Skin of body (tissue), 2 donors: ENCODE results near the gene GJA8. TPM values are rescaled to one million over a fixed set of nuclear protein-coding genes. Genes with fewer than 3 reads are reported as not detected.
A peak's percentile ranks its signal among the peaks of the same experiment; 100 is the strongest.
"Not testable (repeated sequence)": the region's sequence is repeated elsewhere in the genome, so short reads cannot be mapped to it uniquely, and the experiment has no call there.

ENCODE experiments used
- DNase-seq: peaks from one replicate; lab custom pipeline; 2025; lab: John Stamatoyannopoulos, UW
- total RNA-seq: library from RNA; depleted of rRNA; stranded (reverse); fragments of >200 nt; gene quantifications from one replicate; pipeline ENCODE4 v1.2.3, GENCODE V29; 2014

GJA8 gene
- not detected for total RNA-seq

DNA sequence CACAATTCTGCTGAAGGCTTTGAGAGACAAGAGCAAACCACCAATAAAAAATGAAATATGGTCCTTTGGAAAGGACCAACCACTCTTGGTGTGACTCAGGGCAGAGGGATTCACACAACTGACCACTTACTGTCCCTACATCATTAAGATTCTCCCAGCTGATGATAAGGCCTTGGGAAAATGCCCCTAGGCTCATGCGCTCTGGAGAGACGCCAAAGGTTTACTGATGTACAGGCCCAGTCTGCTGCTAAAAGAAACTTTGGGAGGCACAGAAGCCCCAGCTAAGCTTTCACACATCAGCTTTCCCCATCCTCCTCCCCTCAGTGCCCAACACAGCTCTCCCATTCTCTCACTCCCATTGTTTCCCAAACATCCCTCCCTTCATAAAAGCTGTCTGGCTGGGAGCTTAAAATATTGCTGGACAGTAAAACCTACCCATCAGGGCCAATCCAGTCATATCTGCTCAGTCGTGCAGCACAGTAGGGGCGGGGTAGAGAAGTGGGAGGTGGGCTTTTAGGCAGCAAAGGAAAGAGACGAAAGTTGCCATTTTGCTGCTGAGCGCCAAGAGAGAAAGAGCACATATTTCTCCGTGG lies at the start of gene GJA8:
Gene GJA8, plus strand, starts transcription at position 543 of the 593 bp plus-strand sequence. CDS start 5,161 bp downstream, outside the sequence.
- DNase-seq: no peak

DNA sequence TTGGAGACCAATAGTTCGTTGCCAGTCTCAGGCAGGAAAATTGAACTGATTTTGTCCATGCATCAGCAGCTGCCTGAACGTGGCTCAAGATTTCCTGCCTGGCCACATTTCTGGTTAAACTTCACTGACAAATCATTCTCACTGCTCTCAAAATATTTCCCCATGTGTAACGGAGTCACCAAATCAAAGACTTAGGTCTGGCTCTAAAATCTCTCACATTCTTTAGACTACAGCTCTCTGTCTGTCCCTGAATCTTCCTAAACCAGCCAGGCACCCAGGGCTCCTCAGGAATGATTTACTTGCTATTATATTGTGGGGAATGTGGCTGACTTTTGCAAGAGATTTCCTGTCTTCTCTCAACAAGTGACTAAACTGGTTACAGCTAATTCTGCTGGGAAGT lies 49.2 kb upstream of the GJA8 start:
- DNase-seq: no peak

DNA sequence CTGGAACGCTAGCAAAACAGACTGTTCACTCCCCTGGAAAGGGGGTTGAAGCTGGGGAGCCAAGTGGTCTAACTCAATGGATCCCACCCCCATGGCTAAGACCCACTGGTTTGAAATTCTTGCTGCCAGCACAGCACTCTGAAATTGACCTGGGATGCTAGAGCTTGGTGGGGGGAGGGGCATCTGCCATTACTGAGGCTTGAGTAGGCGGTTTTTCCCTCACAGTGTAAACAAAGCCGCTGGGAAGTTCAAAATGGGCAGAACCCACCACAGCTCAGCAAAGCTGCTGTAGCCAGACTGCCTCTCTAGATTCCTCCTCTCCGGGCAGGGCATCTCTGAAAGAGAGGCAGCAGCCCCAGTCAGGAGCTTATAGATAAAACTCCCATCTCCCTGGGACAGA lies 47.6 kb upstream of the GJA8 start:
- not testable (repeated sequence) for DNase-seq

DNA sequence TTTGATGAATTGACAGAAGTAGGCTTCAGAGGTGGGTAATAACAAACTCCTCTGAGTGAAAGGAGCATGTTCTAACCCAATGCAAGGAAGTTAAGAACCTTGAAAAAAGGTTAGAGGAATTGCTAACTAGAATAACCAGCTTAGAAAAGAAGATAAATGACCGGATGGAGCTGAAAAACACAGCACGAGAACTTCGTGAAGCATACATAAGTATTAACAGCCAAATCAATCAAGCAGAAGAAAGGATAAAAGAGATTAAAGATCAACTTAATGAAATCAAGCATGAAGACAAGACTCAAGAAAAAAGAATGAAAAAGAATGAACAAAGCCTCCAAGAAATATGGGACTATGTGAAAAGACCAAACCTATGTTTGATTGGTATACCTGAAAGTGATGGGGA lies 46.6 kb upstream of the GJA8 start:
- DNase-seq: not testable (repeated sequence)

DNA sequence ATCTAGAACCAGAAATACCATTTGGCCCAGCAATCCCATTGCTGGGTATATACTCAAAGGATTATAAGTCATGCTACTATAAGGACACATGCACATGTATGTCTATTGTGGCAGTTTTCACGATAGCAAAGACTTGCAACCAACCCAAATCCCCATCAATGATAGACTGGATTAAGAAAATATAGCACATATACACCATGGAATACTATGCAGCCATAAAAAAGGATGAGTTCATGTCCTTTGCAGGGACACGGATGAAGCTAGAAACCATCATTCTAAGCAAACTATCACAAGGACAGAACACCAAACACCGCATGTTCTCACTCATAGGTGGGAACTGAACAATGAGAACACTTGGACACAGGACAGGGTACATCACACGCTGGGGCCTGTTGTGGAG lies 35.4 kb upstream of the GJA8 start:
- not testable (repeated sequence) for DNase-seq

DNA sequence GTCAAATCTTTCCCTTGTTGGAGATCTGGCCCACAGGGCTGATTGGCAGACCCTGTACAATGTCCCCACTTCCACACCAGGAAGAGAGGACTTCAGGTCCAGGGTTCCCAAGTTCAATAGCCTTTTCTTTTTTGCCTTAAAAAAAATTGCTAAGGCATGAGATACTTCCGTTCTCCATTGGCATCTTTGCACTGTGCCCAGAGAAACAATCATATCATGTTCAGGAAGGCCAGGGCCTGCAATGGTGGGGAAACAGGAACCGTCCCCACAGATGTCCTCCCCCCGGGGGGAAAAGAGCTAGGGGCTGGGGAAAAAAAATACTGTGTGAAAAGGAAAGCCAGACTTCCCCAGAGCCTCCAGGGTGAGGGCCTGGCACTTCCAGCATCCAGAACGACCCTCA lies 24.6 kb upstream of the GJA8 start:
- DNase-seq: no peak

DNA sequence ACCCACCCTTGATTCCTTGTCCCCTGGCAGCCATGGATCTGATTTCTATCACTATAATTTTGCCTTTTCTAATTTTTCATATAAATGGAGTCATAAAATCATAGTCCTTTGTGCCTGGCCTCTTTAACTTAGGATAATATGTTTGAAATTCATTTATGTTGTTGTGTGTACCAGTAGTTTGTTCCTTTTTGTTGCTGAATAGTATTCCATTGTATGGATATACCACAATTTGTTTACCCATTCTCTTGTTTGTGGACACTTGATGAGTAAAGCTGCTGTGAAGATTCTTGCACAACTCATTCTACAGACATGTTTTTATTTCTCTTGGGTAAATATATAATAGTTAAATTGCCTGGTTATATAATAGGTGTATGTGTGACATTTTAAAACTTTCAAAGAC lies 22.7 kb upstream of the GJA8 start:
- DNase-seq: no peak

DNA sequence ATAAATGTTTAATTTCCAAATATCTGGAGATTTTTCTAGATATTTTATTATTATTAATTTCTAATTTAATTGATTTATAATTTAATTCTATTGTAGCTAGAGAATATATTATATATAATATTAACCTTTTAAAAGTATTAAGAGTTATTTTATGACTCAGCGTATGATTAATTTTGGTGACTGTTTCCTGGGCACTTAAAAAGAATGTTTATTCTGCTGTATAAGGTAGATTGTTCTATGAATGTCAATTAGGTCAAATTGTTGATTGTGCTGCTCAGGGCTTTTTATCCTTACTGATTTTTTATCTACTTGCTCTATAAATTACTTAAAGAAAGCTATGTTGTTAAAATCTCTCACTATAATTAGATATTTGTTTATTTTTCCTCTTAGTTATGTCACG lies 20.1 kb upstream of the GJA8 start:
- no peak for DNase-seq

DNA sequence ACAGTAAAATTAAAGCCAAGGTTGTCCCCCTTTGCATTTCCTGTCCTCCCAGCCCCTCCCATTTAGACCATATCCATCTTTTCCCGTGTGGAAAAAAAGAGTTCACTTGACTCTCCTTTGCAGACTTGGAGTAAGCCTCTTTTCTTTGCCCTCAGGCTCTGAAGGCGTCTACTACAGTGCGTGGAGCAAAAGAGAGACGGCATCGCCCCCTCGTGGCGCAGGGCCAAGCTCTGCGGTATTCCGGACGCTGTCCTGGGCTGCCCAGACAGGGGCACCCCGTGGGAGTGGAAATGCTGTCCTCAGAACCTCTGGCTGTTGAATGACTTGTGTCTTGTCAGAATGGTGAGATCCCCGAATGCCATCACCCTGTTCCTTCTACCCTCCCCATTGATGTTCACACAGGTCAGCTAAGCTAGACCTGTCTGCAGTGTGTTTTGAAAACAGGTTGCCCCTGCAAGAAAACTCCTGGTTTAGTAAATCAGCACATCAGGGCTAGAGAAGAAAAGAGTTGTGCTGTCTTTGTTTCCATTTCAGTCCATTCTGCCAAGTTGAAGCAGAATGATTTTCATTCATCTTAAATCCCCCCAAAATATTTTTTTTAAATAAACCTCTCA lies 12.3 kb upstream of the GJA8 start:
- no peak for DNase-seq

DNA sequence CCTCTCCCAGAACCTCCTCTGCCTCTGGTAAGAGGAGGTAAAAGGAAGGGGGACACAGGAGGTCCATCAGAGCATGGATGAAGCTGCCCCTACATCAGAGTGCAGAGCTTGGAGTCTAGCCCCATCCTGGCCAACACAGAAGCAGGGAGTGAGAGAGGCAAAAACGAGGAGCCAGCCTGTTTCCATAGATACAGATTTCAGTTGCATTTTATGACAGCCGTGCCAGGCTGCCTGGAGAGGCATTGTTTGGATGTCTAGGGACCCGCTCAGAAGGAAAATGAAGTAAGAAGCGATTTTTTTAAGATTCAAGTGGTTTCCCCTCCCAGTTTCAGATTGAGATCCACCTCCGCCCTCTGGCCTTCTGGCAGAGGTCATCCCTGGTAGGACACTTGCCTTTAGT lies 11.5 kb upstream of the GJA8 start:
- no peak for DNase-seq

DNA sequence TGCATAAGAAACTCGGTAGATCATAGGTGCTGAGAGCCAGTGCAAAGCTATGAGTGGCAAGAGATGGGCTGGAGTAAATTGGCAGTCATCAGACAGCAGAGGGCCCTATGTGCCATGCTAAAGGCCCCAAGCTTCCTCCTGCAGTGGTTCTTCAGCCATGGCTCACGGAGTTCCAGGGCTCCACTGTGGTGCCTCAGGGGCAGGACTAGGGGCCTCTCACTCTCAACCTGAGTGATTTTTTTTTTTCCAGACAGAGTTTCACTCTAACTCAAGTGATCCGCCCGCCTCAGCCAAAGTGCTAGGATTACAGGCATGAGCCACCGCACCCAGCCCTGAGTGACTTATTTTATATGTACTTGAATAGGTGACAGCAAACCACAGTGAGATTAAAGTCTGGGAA lies 10.4 kb upstream of the GJA8 start:
- DNase-seq: no peak

DNA sequence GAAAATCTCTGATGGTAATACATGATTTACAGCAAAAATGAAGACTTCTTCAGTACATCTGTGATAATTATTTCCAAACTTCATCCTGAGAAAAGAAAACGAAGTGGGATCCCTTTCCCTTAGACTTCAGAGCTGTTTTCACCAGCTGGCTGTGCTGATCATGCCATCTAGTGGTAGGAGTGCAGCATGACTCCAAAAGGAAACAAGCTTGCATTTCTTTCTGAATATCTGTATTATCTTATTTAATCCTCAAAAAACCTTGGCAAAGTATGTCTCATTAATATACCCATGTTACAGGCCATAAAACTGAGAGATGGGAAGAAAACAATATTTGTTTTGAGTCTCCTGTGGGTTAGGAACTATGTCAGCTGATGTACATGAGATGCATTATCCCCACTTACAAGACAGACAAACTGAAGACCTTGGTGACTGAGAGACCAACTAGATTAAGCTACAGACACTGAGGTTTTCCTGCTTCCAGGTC lies 9.8 kb upstream of the GJA8 start:
- peak; percentile 68 for DNase-seq

DNA sequence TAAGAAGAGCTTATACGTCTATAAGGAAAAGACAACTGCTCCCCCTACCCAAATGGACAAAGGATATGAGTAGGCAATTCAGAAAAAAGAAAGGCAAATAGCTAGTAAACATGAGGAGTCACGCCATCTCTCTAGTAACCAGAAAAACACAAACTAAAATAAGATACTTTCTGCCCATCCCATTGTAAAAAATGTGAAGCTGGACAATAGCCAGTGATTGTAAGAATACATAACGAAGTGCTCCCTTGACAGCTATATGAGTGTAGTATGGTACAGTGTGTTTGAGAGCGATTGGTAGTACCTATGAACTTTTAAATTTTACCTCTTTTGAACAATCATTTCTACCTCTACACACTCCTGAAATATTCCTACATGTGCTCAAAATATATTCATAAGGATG lies 7.5 kb upstream of the GJA8 start:
- no peak for DNase-seq

DNA sequence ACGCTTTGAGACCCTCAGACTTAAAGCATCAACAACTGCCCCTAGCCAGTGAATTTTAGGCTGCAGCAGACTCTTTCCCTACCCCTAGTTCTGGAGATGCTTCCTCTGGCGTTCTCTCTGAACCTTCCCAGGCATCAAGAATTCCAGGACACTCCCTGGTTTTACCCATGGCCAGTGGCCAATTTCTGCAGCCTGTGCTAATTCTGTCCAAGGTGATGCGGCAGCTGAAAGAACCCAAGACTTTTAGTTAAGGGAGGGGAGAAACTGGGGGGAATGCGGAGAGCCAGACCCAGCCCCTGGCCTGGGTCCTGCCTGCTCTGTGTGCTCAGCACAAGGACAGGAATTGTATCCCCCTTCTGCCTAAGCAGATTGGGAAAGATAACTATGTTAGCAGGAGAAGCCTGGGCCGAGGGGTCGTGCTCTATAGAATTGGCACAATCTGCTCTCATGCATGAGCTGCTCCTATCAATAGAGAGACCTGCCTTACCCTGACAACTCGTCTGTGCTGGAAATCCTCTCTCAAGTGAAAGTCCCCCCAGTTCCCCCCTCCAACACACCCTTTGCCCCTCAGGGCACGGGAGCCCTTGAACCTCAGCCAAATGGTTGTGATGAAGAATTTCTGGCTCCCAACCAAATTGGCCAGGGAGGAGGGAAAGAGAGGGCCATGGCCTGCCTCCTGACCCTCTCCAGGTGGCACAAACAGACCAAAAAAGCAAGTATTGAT lies 5.4 kb upstream of the GJA8 start:
- no peak for DNase-seq

DNA sequence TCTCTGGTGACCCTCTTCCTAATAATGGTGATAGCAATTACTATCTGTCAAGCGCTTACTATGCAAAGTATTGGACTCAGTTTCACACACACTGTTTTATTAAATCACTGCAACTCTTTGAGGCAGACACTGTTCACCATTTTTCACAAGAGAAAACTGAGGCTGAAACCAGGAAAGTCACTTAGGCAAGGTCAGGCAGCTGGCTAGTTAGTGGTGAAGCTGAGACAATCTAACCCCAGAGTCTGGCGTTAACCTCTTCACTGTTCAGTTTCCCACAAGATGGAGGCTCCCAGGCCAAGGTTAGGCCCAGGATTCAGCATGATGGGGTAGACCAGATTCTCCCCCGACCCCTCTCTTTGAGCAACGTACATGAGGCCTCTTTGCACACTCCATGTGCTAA lies 4.8 kb upstream of the GJA8 start:
- no peak for DNase-seq

DNA sequence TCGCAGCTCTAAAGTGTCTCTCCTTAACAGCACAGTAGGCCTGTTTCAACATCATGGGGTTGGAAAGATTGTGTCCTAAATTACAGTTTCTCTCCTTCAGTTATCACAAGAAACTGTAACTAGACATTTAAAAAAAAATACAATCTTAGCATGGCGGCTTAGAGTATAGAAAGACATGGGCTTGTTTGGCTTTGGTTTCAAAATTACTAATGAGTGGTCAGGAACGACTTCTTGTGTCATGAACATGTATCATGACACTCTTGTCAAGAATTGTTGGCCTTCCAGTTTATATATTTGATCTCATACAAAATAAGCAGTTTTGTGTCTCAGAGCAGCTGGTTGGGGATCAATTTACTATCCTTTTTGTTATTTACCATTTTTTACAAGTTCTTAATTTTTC lies 2.1 kb downstream of the GJA8 start:
- DNase-seq: no peak

DNA sequence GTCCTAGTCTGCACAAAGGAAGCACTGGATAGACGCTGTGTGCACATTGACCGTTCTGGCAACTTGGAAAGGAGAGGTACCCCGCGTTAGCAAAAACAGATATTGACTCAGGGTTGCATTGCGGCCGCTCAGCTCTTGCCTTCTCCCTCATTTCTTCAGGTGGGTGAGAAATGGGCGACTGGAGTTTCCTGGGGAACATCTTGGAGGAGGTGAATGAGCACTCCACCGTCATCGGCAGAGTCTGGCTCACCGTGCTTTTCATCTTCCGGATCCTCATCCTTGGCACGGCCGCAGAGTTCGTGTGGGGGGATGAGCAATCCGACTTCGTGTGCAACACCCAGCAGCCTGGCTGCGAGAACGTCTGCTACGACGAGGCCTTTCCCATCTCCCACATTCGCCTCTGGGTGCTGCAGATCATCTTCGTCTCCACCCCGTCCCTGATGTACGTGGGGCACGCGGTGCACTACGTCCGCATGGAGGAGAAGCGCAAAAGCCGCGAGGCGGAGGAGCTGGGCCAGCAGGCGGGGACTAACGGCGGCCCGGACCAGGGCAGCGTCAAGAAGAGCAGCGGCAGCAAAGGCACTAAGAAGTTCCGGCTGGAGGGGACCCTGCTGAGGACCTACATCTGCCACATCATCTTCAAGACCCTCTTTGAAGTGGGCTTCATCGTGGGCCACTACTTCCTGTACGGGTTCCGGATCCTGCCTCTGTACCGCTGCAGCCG lies 5.4 kb downstream of the GJA8 start:
- no peak for DNase-seq

DNA sequence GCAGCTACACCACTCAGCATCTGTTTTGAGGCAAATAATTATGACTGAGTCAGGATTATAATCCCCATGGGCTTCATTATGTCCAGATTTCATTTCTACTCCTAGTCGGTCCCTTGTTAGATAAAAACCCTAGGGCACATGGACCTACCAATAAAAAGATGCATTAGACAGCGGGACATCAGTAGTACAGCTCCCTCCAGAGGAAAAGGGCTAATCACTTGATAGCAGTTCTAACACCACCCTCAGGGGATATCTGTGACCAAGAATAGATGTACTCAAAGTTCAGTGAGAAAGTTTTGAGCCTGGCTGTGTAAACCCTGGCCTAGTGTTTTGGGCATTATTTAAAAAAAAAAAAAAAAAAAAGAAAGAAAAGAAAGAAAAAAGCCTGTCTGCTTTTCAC lies 10.0 kb downstream of the GJA8 start:
- peak; percentile 4 for DNase-seq

DNA sequence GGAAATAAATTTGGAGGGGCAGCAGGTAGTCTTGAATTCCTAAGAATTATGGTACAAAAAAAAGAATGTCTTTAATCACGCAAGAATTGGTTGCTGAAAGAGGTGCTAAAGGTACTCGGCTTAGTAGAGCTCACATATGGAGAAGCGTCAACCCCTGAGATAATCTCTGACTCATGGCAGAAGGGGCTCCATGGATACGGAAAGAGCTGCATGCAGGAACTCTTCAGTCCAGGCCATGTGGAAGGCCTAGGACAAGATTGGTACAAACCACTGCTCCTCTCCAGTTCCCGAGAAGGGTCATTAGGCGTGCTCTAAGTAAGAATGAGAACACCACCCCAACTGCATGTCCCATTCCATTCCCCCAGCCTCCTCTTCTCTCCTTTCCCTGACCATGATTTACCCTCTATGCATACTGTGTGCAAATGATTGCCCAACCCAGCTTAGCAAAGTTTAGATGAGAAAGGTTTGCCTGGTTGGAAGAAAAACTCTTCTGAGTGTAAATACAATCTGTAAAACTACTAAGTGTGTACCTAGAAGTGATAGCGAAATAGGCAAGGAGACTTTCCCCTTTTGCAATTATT lies 10.9 kb downstream of the GJA8 start:
- no peak for DNase-seq

DNA sequence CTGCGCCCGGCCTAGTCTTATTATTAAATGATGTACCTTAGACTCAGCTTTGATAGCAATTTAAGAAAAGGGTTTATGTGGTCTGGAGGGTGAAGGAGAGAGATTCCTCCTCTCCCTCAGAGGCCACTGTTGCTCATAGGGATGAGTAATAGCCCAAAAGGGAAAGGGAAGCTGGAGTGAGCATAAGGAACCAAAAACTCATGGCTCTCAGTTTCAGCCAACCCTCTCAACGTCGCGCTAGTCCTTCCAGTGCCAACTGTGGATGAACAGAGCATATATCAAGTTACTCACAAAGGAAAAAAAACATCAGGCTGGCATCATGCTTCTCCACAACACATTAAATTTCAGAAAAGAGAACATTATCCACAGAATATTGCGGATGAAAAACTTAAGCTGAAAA lies 17.3 kb downstream of the GJA8 start:
- DNase-seq: no peak

DNA sequence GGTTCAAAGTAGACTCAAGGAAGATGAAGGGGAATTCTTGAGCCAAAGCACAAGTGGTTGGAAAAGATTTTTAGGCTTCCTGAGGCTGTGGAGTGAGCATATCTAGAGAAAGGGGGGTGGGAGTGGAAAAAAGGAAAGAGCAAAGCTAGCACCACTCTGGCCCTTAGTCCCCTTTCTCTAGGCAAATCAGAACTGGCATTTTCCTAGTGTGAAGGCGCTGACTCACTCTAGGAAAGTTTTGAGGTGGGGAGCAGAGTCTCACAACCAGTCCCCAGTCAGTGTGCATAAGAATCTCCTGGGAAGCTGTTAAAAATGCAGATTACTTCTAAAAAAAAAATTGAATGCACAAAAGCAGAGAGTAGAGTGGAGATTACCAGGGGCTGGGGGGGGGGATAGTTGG lies 22.2 kb downstream of the GJA8 start:
- DNase-seq: no peak

DNA sequence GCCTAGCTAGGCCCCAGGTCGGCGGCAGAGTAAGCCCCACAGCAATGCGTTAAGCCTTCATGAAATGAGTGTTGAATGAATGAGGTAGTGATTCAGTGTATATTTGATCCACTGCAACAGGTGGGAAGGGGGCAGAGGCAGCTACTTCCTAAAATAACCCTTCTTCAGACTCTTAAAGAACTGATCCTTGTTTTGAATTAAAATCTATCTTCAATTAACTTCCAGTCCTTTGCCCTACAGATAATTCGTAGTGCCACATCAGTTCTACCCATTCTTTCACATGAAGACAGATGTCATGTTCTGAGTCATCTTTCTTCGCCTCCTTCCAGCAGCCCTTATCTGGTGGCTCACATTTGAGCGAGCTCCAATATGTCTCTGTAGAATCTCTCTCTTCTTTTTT lies 24.6 kb downstream of the GJA8 start:
- not testable (repeated sequence) for DNase-seq
